ENCODE results near the gene RECQL5. TPM values are rescaled to one million over a fixed set of nuclear protein-coding genes. Genes with fewer than 3 reads are reported as not detected.

RECQL5 gene
- total RNA-seq, 2 donors from 2014 or later, result 54.3 TPM

DNA sequence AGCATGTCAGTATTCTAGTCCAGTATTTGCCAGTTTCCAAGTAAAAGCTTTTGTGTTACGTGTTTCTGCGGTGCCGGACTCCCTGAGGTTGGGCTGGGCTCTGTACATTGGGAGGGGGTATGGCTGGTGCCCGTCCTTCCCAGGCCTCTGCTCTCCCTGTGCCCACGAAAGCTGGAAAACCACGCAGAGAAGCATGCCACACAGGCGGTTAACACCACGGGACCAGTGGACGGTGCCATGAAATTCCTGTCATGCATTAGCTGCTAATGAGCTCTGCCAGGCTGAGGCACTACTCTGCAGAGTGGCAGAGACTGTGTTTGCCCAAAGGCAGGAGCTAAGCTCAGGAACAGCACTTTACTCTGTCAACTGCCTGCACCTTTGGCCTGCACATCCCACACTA, 25.6 kb downstream of the RECQL5 start:
- TF ChIP-seq, protein P1, sequence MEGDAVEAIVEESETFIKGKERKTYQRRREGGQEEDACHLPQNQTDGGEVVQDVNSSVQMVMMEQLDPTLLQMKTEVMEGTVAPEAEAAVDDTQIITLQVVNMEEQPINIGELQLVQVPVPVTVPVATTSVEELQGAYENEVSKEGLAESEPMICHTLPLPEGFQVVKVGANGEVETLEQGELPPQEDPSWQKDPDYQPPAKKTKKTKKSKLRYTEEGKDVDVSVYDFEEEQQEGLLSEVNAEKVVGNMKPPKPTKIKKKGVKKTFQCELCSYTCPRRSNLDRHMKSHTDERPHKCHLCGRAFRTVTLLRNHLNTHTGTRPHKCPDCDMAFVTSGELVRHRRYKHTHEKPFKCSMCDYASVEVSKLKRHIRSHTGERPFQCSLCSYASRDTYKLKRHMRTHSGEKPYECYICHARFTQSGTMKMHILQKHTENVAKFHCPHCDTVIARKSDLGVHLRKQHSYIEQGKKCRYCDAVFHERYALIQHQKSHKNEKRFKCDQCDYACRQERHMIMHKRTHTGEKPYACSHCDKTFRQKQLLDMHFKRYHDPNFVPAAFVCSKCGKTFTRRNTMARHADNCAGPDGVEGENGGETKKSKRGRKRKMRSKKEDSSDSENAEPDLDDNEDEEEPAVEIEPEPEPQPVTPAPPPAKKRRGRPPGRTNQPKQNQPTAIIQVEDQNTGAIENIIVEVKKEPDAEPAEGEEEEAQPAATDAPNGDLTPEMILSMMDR (conservative IDR thresholded peaks at IDR 0.05), result no peak

DNA sequence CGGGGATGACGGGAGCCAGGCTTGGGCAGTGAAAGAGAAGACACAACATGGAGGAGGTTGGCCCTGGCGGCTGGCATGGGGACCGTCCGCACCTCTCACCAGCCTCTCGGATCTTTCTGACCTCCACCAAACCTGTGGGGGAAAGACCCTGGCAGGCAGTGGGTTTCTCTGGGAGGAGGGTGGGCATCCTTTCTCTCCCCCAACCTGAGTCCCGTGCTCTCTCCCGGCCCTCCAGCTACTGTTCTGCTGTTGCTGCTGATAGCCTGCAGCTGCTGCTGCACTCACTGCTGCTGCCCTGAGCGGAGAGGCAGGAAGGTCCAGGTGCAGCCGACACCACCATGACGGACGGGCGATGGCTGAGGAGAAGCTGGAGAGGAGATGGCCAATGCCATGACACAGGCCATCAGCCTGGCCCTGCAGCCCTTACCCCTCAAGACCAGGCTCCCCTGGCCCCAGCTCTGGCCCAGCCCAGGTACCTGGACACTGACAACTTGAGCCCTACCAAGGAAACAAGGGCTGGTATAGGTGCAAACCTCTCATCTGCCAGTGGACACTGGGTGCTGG, 26.3 kb downstream of the RECQL5 start:
- no peak overlapping the region for H3K4me3 ChIP-seq (ENCODE audit: low read length)
- DNase-seq, result peak; percentile 47
- no peaks in the 10 kb centered on the region for H3K27me3 ChIP-seq (ENCODE audit: control insufficient read depth, insufficient read depth, low read length, poor library complexity, severe bottlenecking)
- H3K9me3 Mint-ChIP-seq, result no peaks in the 10 kb centered on the region
- H3K4me1 Mint-ChIP-seq, result peaks cover 8% of the 10 kb centered on the region
- TF ChIP-seq, protein P1 (conservative IDR thresholded peaks at IDR 0.05), result no peak
- H3K27ac ChIP-seq (ENCODE audit: low read depth, low read length), result no peak overlapping the region
- H3K4me3 Mint-ChIP-seq, result no peak overlapping the region
- peaks cover 13% of the 10 kb centered on the region for H3K36me3 Mint-ChIP-seq (ENCODE audit: low read depth)
- 95% methylated on average over 13 of the region's 13 CpGs; no CpG with 5 or more reads in 1 of the 2 experiments for WGBS, 2 experiments (ENCODE audit: insufficient coverage in 1 of 2, insufficient read length in 1 of 2)
- no peak overlapping the region for H3K9ac ChIP-seq (ENCODE audit: extremely low read depth, low read length, poor library complexity, severe bottlenecking)
- H3K27ac Mint-ChIP-seq, result no peak overlapping the region
- H3K36me3 ChIP-seq (ENCODE audit: control insufficient read depth, insufficient read depth, low read length), result peaks cover 15% of the 10 kb centered on the region
- H3K27me3 Mint-ChIP-seq (ENCODE audit: insufficient read depth), result no peaks in the 10 kb centered on the region
- H3K4me1 ChIP-seq (ENCODE audit: control insufficient read depth, insufficient read depth, low read length), result no peaks in the 10 kb centered on the region
- H3K9me3 ChIP-seq (ENCODE audit: control insufficient read depth, low read length), result no peaks in the 10 kb centered on the region

More for the DNA sequence above, 25.6 kb downstream of the RECQL5 start:
- Histone ChIP-seq H3K27ac (ENCODE audit: low read depth, low read length) (no peak overlapping the region), H3K36me3 (ENCODE audit: control insufficient read depth, insufficient read depth, low read length) (peaks cover 15% of the 10 kb centered on the region), H3K27me3 (ENCODE audit: control insufficient read depth, insufficient read depth, low read length, poor library complexity, severe bottlenecking) (no peaks in the 10 kb centered on the region), H3K9ac (ENCODE audit: extremely low read depth, low read length, poor library complexity, severe bottlenecking) (no peak overlapping the region), H3K4me1 (ENCODE audit: control insufficient read depth, insufficient read depth, low read length) (peaks cover 7% of the 10 kb centered on the region), H3K4me3 (ENCODE audit: low read length) (no peak overlapping the region), H3K9me3 (ENCODE audit: control insufficient read depth, low read length) (no peaks in the 10 kb centered on the region)
- Mint-ChIP-seq H3K27ac (no peak overlapping the region), H3K9me3 (no peaks in the 10 kb centered on the region), H3K36me3 (ENCODE audit: low read depth) (peaks cover 14% of the 10 kb centered on the region), H3K4me3 (no peak overlapping the region), H3K4me1 (peaks cover 15% of the 10 kb centered on the region), H3K27me3 (ENCODE audit: insufficient read depth) (no peaks in the 10 kb centered on the region)
- WGBS, 2 experiments (ENCODE audit: insufficient coverage in 1 of 2, insufficient read length in 1 of 2), result 88 to 90% methylated on average over 8 to 9 of the region's 9 CpGs
- peak; percentile 41 for DNase-seq

DNA sequence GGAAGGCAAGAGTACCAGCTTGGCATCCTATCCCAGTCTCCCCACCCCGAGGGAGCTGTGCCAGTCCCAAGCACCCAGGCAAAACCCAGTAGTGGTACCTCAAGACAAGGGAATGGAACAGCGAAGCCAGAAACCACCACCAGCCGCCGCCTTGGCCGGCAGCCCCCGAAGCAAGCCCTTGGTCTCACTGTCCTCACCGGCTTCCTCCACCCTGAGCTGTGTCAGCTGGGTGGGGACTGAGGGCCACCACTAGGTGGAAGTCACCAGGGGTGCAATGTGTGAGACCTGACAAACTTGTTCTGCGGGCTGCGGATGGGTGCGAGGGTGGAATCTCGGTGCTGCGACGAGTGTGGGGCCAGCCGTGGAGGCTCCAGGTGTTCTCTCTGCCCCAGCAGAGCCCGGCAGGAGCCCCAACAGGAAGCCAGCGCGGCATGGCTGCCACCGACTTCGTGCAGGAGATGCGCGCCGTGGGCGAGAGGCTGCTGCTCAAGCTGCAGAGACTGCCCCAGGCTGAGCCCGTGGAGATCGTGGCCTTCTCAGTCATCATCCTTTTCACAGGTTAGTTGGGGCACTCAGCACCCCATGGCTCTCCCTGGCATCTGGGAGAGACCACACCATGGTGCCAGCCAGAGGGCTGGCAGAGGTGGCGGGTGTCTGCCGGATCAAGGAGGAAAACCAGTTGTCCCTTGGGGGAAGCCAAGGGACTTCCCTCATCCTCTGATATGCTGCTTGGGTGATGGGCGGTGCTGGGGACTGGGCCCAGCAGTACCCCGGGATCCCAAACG, 27.0 kb downstream of the RECQL5 start:
- Mint-ChIP-seq H3K4me1 (peaks cover 2% of the 10 kb centered on the region), H3K4me3 (no peak overlapping the region), H3K27me3 (ENCODE audit: insufficient read depth) (no peaks in the 10 kb centered on the region), H3K9me3 (no peaks in the 10 kb centered on the region), H3K27ac (no peak overlapping the region), H3K36me3 (ENCODE audit: low read depth) (peaks cover 9% of the 10 kb centered on the region)
- 93% methylated on average over 26 to 30 of the region's 30 CpGs for WGBS, 2 experiments (ENCODE audit: insufficient coverage in 1 of 2, insufficient read length in 1 of 2)
- H3K27ac ChIP-seq (ENCODE audit: low read depth, low read length), result no peak overlapping the region
- TF ChIP-seq, protein P1 (conservative IDR thresholded peaks at IDR 0.05), result peak; percentile 35
- H3K4me1 ChIP-seq (ENCODE audit: control insufficient read depth, insufficient read depth, low read length), result no peaks in the 10 kb centered on the region
- H3K36me3 ChIP-seq (ENCODE audit: control insufficient read depth, insufficient read depth, low read length), result peaks cover 10% of the 10 kb centered on the region
- no peaks in the 10 kb centered on the region for H3K9me3 ChIP-seq (ENCODE audit: control insufficient read depth, low read length)
- H3K27me3 ChIP-seq (ENCODE audit: control insufficient read depth, insufficient read depth, low read length, poor library complexity, severe bottlenecking), result no peaks in the 10 kb centered on the region
- peak; percentile 61 for DNase-seq
- H3K4me3 ChIP-seq (ENCODE audit: low read length), result no peak overlapping the region
- H3K9ac ChIP-seq (ENCODE audit: extremely low read depth, low read length, poor library complexity, severe bottlenecking), result no peak overlapping the region
